ENCODE measurements around the gene POSTN. TPM values are rescaled to one million over a fixed set of nuclear protein-coding genes. Genes with fewer than 3 reads are reported as not detected.

Gene POSTN
- total and polyA plus RNA-seq, 4 donors, result 1.0 to 10.9 (median 1.3) TPM

DNA sequence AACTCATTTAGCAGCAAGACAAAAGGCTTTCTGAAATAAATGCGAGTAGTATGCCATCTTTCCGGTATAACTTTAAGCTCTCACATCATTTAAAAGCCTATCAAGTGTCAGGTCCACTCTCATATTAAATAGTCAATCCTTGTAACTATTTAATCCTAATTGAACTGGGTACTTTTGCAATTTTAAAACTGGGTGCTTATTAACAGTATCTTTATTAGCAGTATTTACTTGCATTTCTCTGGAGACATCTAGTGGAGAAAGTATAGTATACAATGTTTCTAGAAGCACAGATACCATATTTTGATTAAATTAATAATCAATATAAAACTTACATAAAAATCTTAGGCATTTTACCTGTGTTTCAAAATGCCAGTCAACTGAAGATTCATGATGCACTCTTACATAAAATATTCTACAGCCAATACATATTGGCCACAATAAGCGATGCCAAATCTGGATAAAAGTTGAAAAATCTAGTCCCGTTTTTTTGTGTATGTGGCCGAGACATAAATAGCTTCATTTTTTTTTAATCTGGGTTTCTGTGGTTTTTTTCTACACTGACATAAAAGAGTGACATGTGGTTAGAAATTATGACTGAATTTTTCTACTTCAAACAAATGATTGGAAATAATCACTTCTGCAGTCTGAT lies 4.3 kb upstream of the POSTN start:
- H3K27ac ChIP-seq (ENCODE audit: low read depth in 1 of 2, low read length in 2 of 2), result no peak overlapping the region
- no peak overlapping the region for H3K9ac ChIP-seq (ENCODE audit: low read depth in 1 of 2, low read length in 2 of 2)
- TF ChIP-seq, protein P1, sequence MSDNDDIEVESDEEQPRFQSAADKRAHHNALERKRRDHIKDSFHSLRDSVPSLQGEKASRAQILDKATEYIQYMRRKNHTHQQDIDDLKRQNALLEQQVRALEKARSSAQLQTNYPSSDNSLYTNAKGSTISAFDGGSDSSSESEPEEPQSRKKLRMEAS (IDR thresholded peaks at IDR 0.05), result no peak
- peak; percentile 68 to 73 for TF ChIP-seq RAD21 (IDR thresholded peaks at IDR 0.05)
- TF ChIP-seq, protein P2, sequence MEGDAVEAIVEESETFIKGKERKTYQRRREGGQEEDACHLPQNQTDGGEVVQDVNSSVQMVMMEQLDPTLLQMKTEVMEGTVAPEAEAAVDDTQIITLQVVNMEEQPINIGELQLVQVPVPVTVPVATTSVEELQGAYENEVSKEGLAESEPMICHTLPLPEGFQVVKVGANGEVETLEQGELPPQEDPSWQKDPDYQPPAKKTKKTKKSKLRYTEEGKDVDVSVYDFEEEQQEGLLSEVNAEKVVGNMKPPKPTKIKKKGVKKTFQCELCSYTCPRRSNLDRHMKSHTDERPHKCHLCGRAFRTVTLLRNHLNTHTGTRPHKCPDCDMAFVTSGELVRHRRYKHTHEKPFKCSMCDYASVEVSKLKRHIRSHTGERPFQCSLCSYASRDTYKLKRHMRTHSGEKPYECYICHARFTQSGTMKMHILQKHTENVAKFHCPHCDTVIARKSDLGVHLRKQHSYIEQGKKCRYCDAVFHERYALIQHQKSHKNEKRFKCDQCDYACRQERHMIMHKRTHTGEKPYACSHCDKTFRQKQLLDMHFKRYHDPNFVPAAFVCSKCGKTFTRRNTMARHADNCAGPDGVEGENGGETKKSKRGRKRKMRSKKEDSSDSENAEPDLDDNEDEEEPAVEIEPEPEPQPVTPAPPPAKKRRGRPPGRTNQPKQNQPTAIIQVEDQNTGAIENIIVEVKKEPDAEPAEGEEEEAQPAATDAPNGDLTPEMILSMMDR (IDR thresholded peaks at IDR 0.05; ENCODE audit: low read depth, low read length, missing input control), result peak; percentile 17
- no peaks in the 10 kb centered on the region for H3K9me3 ChIP-seq (ENCODE audit: control insufficient read depth in 4 of 4, low read length in 3 of 4)
- DNase-seq (ENCODE audit: low spot score), result no peak
- 73% methylated on average over 5 of the region's 5 CpGs for WGBS
- H3K27me3 ChIP-seq (ENCODE audit: control insufficient read depth in 4 of 4, insufficient read depth in 4 of 4, low read length in 3 of 4), result peaks cover 0 to 4% (median 0%) of the 10 kb centered on the region in 4 donors
- H3K36me3 ChIP-seq (ENCODE audit: control insufficient read depth in 4 of 4, insufficient read depth in 3 of 4, low read depth in 1 of 4, low read length in 3 of 4), result no peaks in the 10 kb centered on the region
- no peak overlapping the region for H3K4me3 ChIP-seq (ENCODE audit: low read depth in 1 of 3, low read length in 3 of 3)
- H3K4me1 ChIP-seq (ENCODE audit: control insufficient read depth in 4 of 4, insufficient read depth in 4 of 4, low read length in 3 of 4), result no peaks in the 10 kb centered on the region

DNA sequence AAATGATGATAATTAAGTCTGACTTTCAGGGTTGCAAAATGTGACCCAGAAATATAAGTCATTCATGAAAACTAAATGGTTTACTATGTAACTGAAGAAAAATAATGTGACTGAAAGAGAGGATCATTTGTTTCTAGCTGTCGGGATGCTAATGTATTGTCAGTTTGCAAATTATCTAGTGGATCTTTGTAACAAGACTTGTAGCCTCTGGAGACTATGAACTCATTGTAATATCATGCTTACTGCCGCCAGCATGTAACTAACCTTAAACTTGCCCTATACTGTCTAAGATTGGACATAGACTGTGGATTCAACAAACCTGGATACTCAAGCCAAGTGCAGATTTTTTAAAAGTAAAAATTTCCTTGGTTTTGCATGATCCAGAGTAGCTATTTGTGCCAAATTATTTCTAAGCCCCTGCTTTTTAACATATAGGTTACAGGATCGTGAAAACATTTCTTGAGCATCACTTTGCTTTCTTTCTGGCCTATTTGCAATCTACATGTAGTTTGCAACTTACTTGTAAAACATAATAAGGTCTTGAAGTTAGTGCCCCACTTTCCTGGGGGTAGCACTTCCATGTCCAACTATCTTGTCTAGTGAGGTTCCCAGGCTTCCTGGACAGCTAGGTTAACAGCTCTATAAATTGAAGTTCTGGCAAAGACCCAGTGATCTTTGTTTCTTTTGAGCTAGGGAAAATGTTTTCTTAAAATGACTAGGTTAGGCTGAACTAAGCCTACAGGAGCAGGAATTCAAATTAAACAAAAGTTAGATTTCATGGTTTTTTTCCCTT lies 3.3 kb upstream of the POSTN start:
- Histone ChIP-seq H3K27me3 (ENCODE audit: control insufficient read depth in 4 of 4, insufficient read depth in 4 of 4, low read length in 3 of 4) (peaks cover 0 to 4% (median 0%) of the 10 kb centered on the region in 4 donors), H3K4me3 (ENCODE audit: low read depth in 1 of 3, low read length in 3 of 3) (no peak overlapping the region), H3K4me1 (ENCODE audit: control insufficient read depth in 4 of 4, insufficient read depth in 4 of 4, low read length in 3 of 4) (no peaks in the 10 kb centered on the region), H3K9me3 (ENCODE audit: control insufficient read depth in 4 of 4, low read length in 3 of 4) (no peaks in the 10 kb centered on the region), H3K27ac (ENCODE audit: low read depth in 1 of 2, low read length in 2 of 2) (no peak overlapping the region), H3K36me3 (ENCODE audit: control insufficient read depth in 4 of 4, insufficient read depth in 3 of 4, low read depth in 1 of 4, low read length in 3 of 4) (no peaks in the 10 kb centered on the region), H3K9ac (ENCODE audit: low read depth in 1 of 2, low read length in 2 of 2) (no peak overlapping the region)
- TF ChIP-seq TAF1 (conservative IDR thresholded peaks at IDR 0.05) (no peak), RXRA (IDR thresholded peaks at IDR 0.05) (no peak), SP1 (IDR thresholded peaks at IDR 0.05) (no peak), FOXA1 (IDR thresholded peaks at IDR 0.05) (no peak), NR2F2 (IDR thresholded peaks at IDR 0.05) (no peak), HNF4G (IDR thresholded peaks at IDR 0.05) (no peak), RAD21 (IDR thresholded peaks at IDR 0.05) (no peak), YY1 (IDR thresholded peaks at IDR 0.05) (no peak), HNF4A (conservative IDR thresholded peaks at IDR 0.05) (no peak), FOXA2 (IDR thresholded peaks at IDR 0.05) (no peak), JUND (IDR thresholded peaks at IDR 0.05) (no peak), EGR1 (IDR thresholded peaks at IDR 0.05; ENCODE audit: low read depth in 2 of 2) (no peak), GABPA (IDR thresholded peaks at IDR 0.05 in 1 of 2, conservative IDR thresholded peaks at IDR 0.05 in 1 of 2) (no peak)
- TF ChIP-seq, protein P3, sequence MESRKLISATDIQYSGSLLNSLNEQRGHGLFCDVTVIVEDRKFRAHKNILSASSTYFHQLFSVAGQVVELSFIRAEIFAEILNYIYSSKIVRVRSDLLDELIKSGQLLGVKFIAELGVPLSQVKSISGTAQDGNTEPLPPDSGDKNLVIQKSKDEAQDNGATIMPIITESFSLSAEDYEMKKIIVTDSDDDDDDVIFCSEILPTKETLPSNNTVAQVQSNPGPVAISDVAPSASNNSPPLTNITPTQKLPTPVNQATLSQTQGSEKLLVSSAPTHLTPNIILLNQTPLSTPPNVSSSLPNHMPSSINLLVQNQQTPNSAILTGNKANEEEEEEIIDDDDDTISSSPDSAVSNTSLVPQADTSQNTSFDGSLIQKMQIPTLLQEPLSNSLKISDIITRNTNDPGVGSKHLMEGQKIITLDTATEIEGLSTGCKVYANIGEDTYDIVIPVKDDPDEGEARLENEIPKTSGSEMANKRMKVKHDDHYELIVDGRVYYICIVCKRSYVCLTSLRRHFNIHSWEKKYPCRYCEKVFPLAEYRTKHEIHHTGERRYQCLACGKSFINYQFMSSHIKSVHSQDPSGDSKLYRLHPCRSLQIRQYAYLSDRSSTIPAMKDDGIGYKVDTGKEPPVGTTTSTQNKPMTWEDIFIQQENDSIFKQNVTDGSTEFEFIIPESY (IDR thresholded peaks at IDR 0.05), result no peak
- TF ChIP-seq, protein P1 (IDR thresholded peaks at IDR 0.05), result no peak
- TF ChIP-seq, protein P2 (IDR thresholded peaks at IDR 0.05; ENCODE audit: low read depth, low read length, missing input control), result no peak
- TF ChIP-seq, protein P4, sequence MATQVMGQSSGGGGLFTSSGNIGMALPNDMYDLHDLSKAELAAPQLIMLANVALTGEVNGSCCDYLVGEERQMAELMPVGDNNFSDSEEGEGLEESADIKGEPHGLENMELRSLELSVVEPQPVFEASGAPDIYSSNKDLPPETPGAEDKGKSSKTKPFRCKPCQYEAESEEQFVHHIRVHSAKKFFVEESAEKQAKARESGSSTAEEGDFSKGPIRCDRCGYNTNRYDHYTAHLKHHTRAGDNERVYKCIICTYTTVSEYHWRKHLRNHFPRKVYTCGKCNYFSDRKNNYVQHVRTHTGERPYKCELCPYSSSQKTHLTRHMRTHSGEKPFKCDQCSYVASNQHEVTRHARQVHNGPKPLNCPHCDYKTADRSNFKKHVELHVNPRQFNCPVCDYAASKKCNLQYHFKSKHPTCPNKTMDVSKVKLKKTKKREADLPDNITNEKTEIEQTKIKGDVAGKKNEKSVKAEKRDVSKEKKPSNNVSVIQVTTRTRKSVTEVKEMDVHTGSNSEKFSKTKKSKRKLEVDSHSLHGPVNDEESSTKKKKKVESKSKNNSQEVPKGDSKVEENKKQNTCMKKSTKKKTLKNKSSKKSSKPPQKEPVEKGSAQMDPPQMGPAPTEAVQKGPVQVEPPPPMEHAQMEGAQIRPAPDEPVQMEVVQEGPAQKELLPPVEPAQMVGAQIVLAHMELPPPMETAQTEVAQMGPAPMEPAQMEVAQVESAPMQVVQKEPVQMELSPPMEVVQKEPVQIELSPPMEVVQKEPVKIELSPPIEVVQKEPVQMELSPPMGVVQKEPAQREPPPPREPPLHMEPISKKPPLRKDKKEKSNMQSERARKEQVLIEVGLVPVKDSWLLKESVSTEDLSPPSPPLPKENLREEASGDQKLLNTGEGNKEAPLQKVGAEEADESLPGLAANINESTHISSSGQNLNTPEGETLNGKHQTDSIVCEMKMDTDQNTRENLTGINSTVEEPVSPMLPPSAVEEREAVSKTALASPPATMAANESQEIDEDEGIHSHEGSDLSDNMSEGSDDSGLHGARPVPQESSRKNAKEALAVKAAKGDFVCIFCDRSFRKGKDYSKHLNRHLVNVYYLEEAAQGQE (IDR thresholded peaks at IDR 0.05), result no peak
- TF ChIP-seq, protein P5, sequence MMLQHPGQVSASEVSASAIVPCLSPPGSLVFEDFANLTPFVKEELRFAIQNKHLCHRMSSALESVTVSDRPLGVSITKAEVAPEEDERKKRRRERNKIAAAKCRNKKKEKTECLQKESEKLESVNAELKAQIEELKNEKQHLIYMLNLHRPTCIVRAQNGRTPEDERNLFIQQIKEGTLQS (IDR thresholded peaks at IDR 0.05), result no peak
- 64% methylated on average over 3 of the region's 3 CpGs for WGBS
- no peak for DNase-seq (ENCODE audit: low spot score)

Data from liver (tissue), 9 donors.